Right hindlimb (tissue), 1 donor: ENCODE results near the gene ZMIZ2.
"Not testable (repeated sequence)": the region's sequence is repeated elsewhere in the genome, so short reads cannot be mapped to it uniquely, and the experiment has no call there.

ENCODE experiments used
- DNase-seq: peaks from one replicate; pipeline ENCODE4 v3.0.0-alpha.2; 2018

ZMIZ2 gene

GRCh38 chr7:44803828-44804519 is 55.3 kb downstream of the ZMIZ2 start:
- DNase-seq = not testable (repeated sequence)

GRCh38 chr7:44805950-44806349 is 57.3 kb downstream of the ZMIZ2 start:
- no peak for DNase-seq

GRCh38 chr7:44808914-44809393 is 60.3 kb downstream of the ZMIZ2 start:
- DNase-seq = no peak

GRCh38 chr7:44811093-44811492 is 62.4 kb downstream of the ZMIZ2 start:
- no peak for DNase-seq

- DNase-seq = no peak
These were observed 62.9 kb downstream of the ZMIZ2 start for GRCh38 chr7:44811571-44811970.

- DNase-seq = no peak
These were observed 66.3 kb downstream of the ZMIZ2 start for GRCh38 chr7:44814919-44815318.

- no peak for DNase-seq
These were observed 70.6 kb downstream of the ZMIZ2 start for GRCh38 chr7:44819292-44819691.
